ENCODE data around the gene KRTAP4-8.
"Not testable (repeated sequence)": the region's sequence is repeated elsewhere in the genome, so short reads cannot be mapped to it uniquely, and the experiment has no call there.

Gene KRTAP4-8

DNA sequence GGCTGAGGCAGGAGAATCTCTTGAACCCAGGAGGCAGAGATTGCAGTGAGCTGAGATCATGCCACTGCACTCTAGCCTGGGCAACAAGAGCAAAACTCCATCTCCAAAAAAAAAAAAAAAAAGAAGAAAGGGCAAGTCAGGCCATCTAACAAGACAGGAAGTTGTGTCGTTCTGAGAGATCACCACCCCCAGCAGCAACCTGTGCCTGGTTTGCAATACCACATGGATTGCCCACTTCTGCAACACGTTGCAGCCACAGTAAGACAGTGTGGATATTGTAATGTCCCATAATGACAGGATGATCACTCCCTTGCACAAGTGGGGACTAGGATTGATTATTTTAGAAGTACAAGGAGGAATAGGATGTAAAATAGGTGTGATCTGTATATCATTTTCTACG is 28.9 kb downstream of the KRTAP4-8 start:
- no peak overlapping the region for H3K4me3 ChIP-seq (ENCODE audit: low read depth, low read length)
- H3K9me3 ChIP-seq (ENCODE audit: control insufficient read depth, low read length): no peaks in the 10 kb centered on the region
- no peak overlapping the region for H2AFZ ChIP-seq
- H3K9ac ChIP-seq: no peak overlapping the region
- TF ChIP-seq, protein P1, sequence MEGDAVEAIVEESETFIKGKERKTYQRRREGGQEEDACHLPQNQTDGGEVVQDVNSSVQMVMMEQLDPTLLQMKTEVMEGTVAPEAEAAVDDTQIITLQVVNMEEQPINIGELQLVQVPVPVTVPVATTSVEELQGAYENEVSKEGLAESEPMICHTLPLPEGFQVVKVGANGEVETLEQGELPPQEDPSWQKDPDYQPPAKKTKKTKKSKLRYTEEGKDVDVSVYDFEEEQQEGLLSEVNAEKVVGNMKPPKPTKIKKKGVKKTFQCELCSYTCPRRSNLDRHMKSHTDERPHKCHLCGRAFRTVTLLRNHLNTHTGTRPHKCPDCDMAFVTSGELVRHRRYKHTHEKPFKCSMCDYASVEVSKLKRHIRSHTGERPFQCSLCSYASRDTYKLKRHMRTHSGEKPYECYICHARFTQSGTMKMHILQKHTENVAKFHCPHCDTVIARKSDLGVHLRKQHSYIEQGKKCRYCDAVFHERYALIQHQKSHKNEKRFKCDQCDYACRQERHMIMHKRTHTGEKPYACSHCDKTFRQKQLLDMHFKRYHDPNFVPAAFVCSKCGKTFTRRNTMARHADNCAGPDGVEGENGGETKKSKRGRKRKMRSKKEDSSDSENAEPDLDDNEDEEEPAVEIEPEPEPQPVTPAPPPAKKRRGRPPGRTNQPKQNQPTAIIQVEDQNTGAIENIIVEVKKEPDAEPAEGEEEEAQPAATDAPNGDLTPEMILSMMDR (IDR thresholded peaks at IDR 0.05): no peak
- no peaks in the 10 kb centered on the region for H3K79me2 ChIP-seq
- no peak overlapping the region for H3K4me2 ChIP-seq (ENCODE audit: low read length)
- H3K4me1 ChIP-seq: no peaks in the 10 kb centered on the region
- no peak overlapping the region for H3K27ac ChIP-seq
- H3K36me3 ChIP-seq (ENCODE audit: control insufficient read depth, insufficient read depth, low read length): no peaks in the 10 kb centered on the region
- no peaks in the 10 kb centered on the region for H3K27me3 ChIP-seq (ENCODE audit: control insufficient read depth, insufficient read depth, low read length)

DNA sequence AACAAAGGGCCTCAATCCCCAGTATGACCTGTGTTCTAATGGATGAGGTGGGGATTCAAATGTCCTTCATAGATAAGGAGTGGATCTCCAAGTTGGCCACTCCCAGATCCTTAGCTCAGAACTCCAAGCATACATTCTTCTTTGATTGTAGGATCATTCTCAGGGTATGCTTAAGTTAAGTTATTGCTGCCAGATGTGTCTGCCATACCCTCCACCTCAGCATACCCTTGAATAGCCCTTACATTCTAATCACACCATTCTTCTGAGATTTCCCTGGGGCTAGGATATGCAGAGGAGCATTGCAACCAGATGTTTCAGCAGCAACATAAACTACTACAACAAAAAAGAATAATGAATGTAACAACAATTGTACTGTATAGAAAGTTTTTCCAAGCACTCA is 30.7 kb downstream of the KRTAP4-8 start:
- H3K36me3 ChIP-seq (ENCODE audit: control insufficient read depth, insufficient read depth, low read length): no peaks in the 10 kb centered on the region
- no peaks in the 10 kb centered on the region for H3K79me2 ChIP-seq
- H3K9me3 ChIP-seq (ENCODE audit: control insufficient read depth, low read length): no peaks in the 10 kb centered on the region
- no peak overlapping the region for H2AFZ ChIP-seq
- no peak overlapping the region for H3K27ac ChIP-seq
- no peak overlapping the region for H3K4me3 ChIP-seq (ENCODE audit: low read depth, low read length)
- no peak overlapping the region for H3K9ac ChIP-seq
- no peak overlapping the region for H3K4me2 ChIP-seq (ENCODE audit: low read length)
- TF ChIP-seq, protein P1 (IDR thresholded peaks at IDR 0.05): no peak
- H3K4me1 ChIP-seq: no peaks in the 10 kb centered on the region
- H3K27me3 ChIP-seq (ENCODE audit: control insufficient read depth, insufficient read depth, low read length): no peaks in the 10 kb centered on the region

DNA sequence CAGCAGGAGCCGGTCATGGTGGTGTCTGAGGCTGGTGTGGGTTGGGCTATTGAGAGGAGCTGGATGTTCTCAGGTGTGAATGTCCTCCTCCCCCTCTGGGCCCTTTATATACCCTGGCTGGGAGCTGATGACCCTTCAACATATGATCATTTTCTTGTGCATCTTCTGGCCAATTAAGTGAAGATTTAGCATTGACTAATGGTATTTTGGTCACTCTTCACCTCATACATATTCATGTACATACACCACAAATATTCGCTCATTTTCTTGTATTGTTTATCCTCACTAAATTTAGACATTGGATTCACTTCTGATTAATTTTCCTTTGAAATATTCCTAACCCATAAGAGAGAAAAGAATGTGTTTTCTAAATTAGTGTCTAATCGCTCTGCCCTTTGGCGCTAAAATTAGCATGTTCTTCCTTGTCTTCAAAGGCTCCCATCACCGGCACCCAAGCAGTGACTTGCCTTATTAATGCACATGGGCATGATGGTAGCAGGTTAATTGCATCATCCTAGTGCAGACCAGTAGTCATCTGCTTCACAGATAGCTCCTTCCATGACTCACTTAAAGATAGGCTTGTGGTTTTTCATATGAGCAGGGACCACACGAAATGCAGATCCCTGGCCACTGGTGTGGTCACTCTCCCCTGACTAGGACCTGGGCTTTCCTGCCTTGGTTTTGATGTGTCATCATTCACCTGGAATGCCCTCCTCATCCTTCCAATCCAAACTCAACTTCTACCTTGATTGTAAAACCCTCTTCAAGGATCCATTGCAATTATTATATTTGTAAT is 31.9 kb downstream of the KRTAP4-8 start, which contains the start of gene KRTAP2-4:
Gene KRTAP2-4 (minus strand): TSS at position 51 of the 796 bp plus-strand sequence. CDS start 34 bp downstream, at position 17.
- TF ChIP-seq, protein P1 (IDR thresholded peaks at IDR 0.05): no peak
- no peak within 1 kb of the TSS for H2AFZ ChIP-seq
- no peak within 1 kb of the TSS for H3K4me2 ChIP-seq (ENCODE audit: low read length)
- H3K9me3 ChIP-seq (ENCODE audit: control insufficient read depth, low read length): no peaks in the 10 kb centered on the region
- H3K4me1 ChIP-seq: no peaks in the 10 kb centered on the region
- H3K27me3 ChIP-seq (ENCODE audit: control insufficient read depth, insufficient read depth, low read length): no peaks in the 10 kb centered on the region
- H3K27ac ChIP-seq: no peak within 1 kb of the TSS
- no peaks in the 10 kb centered on the region for H3K79me2 ChIP-seq
- H3K36me3 ChIP-seq (ENCODE audit: control insufficient read depth, insufficient read depth, low read length): no peaks in the 10 kb centered on the region
- H3K9ac ChIP-seq: no peak within 1 kb of the TSS
- no peak within 1 kb of the TSS for H3K4me3 ChIP-seq (ENCODE audit: low read depth, low read length)

DNA sequence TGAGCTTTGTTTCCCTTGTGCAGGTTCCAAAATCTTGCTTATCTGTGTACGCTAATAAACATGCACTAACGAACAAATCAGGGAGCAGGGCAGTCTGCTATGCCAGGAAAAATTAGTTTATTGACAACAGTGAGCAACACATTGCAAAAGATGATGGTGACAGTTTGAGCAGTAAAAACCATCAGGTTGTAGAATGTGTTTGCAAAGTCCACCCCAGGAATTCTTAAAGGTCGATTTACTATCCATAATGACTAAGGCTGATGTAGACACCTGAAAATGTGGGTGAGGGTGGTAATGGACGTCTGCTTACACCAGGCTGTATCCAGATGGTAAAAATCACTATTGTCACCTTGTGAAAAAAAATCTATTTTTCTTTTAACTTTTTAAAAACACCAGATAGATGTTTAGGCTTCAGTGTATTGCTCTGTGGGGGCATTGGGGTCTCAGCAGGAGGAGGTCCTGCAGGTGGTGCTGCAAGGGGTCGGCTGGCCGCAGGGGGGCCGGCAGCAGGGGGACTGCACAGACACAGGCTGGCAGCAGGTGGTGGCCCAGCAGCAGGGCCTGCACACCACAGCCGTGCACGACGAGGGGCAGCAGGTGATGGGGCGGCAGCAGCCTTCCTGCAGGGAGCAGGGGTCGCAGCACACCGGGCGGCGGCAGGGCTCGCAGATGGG is 32.8 kb downstream of the KRTAP4-8 start:
- not testable (repeated sequence) for H3K4me1 ChIP-seq; H3K36me3 ChIP-seq (ENCODE audit: control insufficient read depth, insufficient read depth, low read length); H3K9me3 ChIP-seq (ENCODE audit: control insufficient read depth, low read length); H2AFZ ChIP-seq; H3K9ac ChIP-seq; H3K27me3 ChIP-seq (ENCODE audit: control insufficient read depth, insufficient read depth, low read length); H3K4me3 ChIP-seq (ENCODE audit: low read depth, low read length); H3K4me2 ChIP-seq (ENCODE audit: low read length); H3K79me2 ChIP-seq; H3K27ac ChIP-seq

DNA sequence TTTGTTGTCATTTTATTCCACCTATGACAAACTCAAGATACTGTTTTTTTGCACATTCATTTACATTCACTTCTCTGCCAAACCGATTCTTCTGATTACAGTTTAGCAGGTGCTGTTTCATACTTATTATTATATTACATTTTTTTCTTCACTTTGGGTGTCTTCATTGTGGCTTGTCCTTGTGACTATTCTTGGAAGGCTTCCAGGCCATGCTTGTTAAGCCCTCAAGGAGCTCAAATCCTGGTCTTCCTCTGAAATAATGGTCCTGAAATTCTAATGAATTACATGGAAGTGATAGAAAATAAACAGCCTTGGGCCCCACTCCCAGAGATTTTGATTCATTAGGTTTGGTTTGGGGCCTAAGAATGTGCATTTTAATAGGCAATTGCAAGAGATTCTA is 33.6 kb downstream of the KRTAP4-8 start:
- no peaks in the 10 kb centered on the region for H3K4me1 ChIP-seq
- H3K4me3 ChIP-seq (ENCODE audit: low read depth, low read length): no peak overlapping the region
- H3K9me3 ChIP-seq (ENCODE audit: control insufficient read depth, low read length): no peaks in the 10 kb centered on the region
- TF ChIP-seq, protein P1 (IDR thresholded peaks at IDR 0.05): no peak
- no peak overlapping the region for H3K4me2 ChIP-seq (ENCODE audit: low read length)
- no peak overlapping the region for H3K27ac ChIP-seq
- no peaks in the 10 kb centered on the region for H3K36me3 ChIP-seq (ENCODE audit: control insufficient read depth, insufficient read depth, low read length)
- H3K27me3 ChIP-seq (ENCODE audit: control insufficient read depth, insufficient read depth, low read length): no peaks in the 10 kb centered on the region
- H3K9ac ChIP-seq: no peak overlapping the region
- no peaks in the 10 kb centered on the region for H3K79me2 ChIP-seq
- no peak overlapping the region for H2AFZ ChIP-seq

Data from parathyroid adenoma (tissue), 2 donors.